ENCODE measurements around the gene TMEM163. TPM values are rescaled to one million over a fixed set of nuclear protein-coding genes. Genes with fewer than 3 reads are reported as not detected.
"Not testable (repeated sequence)": the region's sequence is repeated elsewhere in the genome, so short reads cannot be mapped to it uniquely, and the experiment has no call there.

The TMEM163 gene
- total and polyA plus RNA-seq, 8 donors, result 14.8 to 30.5 (median 20.5) TPM

GRCh38 chr2:134573085-134573370, 145.8 kb downstream of the TMEM163 start:
- Histone ChIP-seq H3K27me3 (no peaks in the 10 kb centered on the region), H3K27ac (no peak overlapping the region), H3K4me1 (no peaks in the 10 kb centered on the region), H3K9me3 (no peaks in the 10 kb centered on the region), H3K36me3 (no peaks in the 10 kb centered on the region), H3K4me3 (no peak overlapping the region)
- ATAC-seq (no peak), DNase-seq (no peak), FAIRE-seq (no peak)
- no peak for TF ChIP-seq CTCF (IDR thresholded peaks at IDR 0.05)
- intact Hi-C loops (cut with DNase I), result no loop called here

GRCh38 chr2:134572314-134573084, 146.3 kb downstream of the TMEM163 start:
- DNase-seq (no peak), ATAC-seq (no peak), FAIRE-seq (no peak)
- intact Hi-C loops (cut with DNase I), result no loop called here
- Histone ChIP-seq H3K36me3 (no peaks in the 10 kb centered on the region), H3K27ac (no peak overlapping the region), H3K4me3 (no peak overlapping the region), H3K9me3 (no peaks in the 10 kb centered on the region), H3K27me3 (no peaks in the 10 kb centered on the region), H3K4me1 (no peaks in the 10 kb centered on the region)
- WGBS, 2 donors, result 87 to 88% methylated on average over 9 of the region's 9 CpGs
- no peak for TF ChIP-seq CTCF (IDR thresholded peaks at IDR 0.05)

GRCh38 chr2:134570676-134571075, 148.1 kb downstream of the TMEM163 start:
- no peak for TF ChIP-seq CTCF (IDR thresholded peaks at IDR 0.05)
- no peak for DNase-seq
- Histone ChIP-seq H3K9me3 (no peaks in the 10 kb centered on the region), H3K27ac (no peak overlapping the region), H3K27me3 (no peaks in the 10 kb centered on the region), H3K36me3 (no peaks in the 10 kb centered on the region), H3K4me1 (no peaks in the 10 kb centered on the region), H3K4me3 (no peak overlapping the region)
- WGBS, 2 donors, result 81 to 92% methylated on average over 3 of the region's 3 CpGs
- FAIRE-seq, result no peak
- intact Hi-C loops (cut with DNase I), result no loop called here
- ATAC-seq, result no peak

- H3K36me3 ChIP-seq, result no peaks in the 10 kb centered on the region
- H3K4me1 ChIP-seq, result no peaks in the 10 kb centered on the region
- no peak overlapping the region for H3K4me3 ChIP-seq
- no peaks in the 10 kb centered on the region for H3K27me3 ChIP-seq
- 94 to 97% methylated on average over 2 of the region's 2 CpGs for WGBS, 2 donors
- FAIRE-seq, result no peak
- no peak for DNase-seq
- no peaks in the 10 kb centered on the region for H3K9me3 ChIP-seq
- no peak for TF ChIP-seq CTCF (IDR thresholded peaks at IDR 0.05)
- no peak overlapping the region for H3K27ac ChIP-seq
- intact Hi-C loops (cut with DNase I), result no loop called here
- ATAC-seq, result no peak
Measured at GRCh38 chr2:134568413-134568812, 150.4 kb downstream of the TMEM163 start.

GRCh38 chr2:134567666-134568065, 151.1 kb downstream of the TMEM163 start:
- H3K36me3 ChIP-seq, result no peaks in the 10 kb centered on the region

GRCh38 chr2:134564955-134565354, 153.8 kb downstream of the TMEM163 start:
- H3K27ac ChIP-seq; intact Hi-C loops (cut with DNase I); H3K4me1 ChIP-seq; DNase-seq; FAIRE-seq; H3K9me3 ChIP-seq; ATAC-seq; H3K36me3 ChIP-seq; H3K27me3 ChIP-seq; H3K4me3 ChIP-seq: not testable (repeated sequence)
- WGBS, 2 donors, result 68 to 75% methylated on average over 5 of the region's 5 CpGs

More at GRCh38 chr2:134567666-134568065, 151.1 kb downstream of the TMEM163 start:
- H3K9me3 ChIP-seq, result no peaks in the 10 kb centered on the region
- DNase-seq (no peak), ATAC-seq (no peak), FAIRE-seq (no peak)
- WGBS, 2 donors, result 79 to 90% methylated on average over 1 of the region's 1 CpG
- no peaks in the 10 kb centered on the region for H3K27me3 ChIP-seq
- no peak for TF ChIP-seq CTCF (IDR thresholded peaks at IDR 0.05)
- no peak overlapping the region for H3K4me3 ChIP-seq
- no peak overlapping the region for H3K27ac ChIP-seq
- intact Hi-C loops (cut with DNase I), result no loop called here
- H3K4me1 ChIP-seq, result no peaks in the 10 kb centered on the region
